HepG2 (cell line): ENCODE measurements around the gene NTF3. TPM values are rescaled to one million over a fixed set of nuclear protein-coding genes. Genes with fewer than 3 reads are reported as not detected.

ENCODE experiments used
- ATAC-seq: fragments of 200-7000 bp; cut with Tn5 transposase; 3 replicates; pipeline ENCODE4 v1.9.1; 2020; ENCODE audit warnings: mild to moderate bottlenecking, moderate library complexity
- BruUV-seq: library from RNA; stranded (reverse); fragments of 400-500 nt; replicated peaks from 2 replicates; lab custom pipeline; 2021; lab: Mats Ljungman, UMichigan
- CTCF ChIA-PET: fragments of 300-600 bp; formaldehyde crosslinking; extraction: SDS; loops from one replicate; lab custom pipeline; 2021; ENCODE audit warnings: low total read pairs, inconsistent platforms, low intra/inter-chr PET ratio; lab: Yijun Ruan, JAX
- POLR2A ChIA-PET: fragments of 350-600 bp; sonication (Branson Sonifier 250); formaldehyde crosslinking; loops from one replicate; lab custom pipeline; 2020; ENCODE audit warnings: antibody characterized with exemption, inconsistent platforms; lab: Yijun Ruan, JAX
- DNase-seq: peaks from one replicate; pipeline ENCODE4 v3.0.0-alpha.2; 2015; ENCODE audit warnings: low spot score
- FAIRE-seq: peaks from 3 replicates; lab custom pipeline; 2011; peaks lifted over from hg19 to GRCh38; lab: Jason Lieb, UNC
- H2AFZ ChIP-seq: one replicate; pipeline ENCODE4 v1.6.1; 2011; ENCODE audit warnings: low read length, inconsistent platforms
- H3K27ac ChIP-seq: fragments of 300-600 bp; 3 replicates; pipeline ENCODE4 v1.8.0; 2011; ENCODE audit warnings: mixed run types, mild to moderate bottlenecking, mixed read lengths, low read length, inconsistent platforms; ENCODE audit not compliant: insufficient read depth; ENCODE audit errors: extremely low read length
- H3K27me3 ChIP-seq, 2 experiments: fragments of 200-600 bp in 1 of 2; 2 replicates in 1 of 2; 3 replicates in 1 of 2; pipeline versions ENCODE4 v1.6.0 to v1.8.0; 2011; ENCODE audit warnings: low read length in 2 of 2, mild to moderate bottlenecking in 2 of 2, moderate library complexity in 2 of 2, inconsistent platforms in 1 of 2; ENCODE audit not compliant: insufficient read depth in 2 of 2, control insufficient read depth in 1 of 2
- H3K36me3 ChIP-seq, 2 experiments: fragments of 200-600 bp in 1 of 2; replicated peaks in 1 of 2; 2 replicates in 1 of 2; 3 replicates in 1 of 2; pipeline versions ENCODE4 v1.5.1 to v1.8.0; 2011; ENCODE audit warnings: low read length in 2 of 2, inconsistent platforms in 1 of 2; ENCODE audit not compliant: insufficient read depth in 2 of 2, control insufficient read depth in 1 of 2
- H3K4me1 ChIP-seq: 2 replicates; pipeline ENCODE4 v1.5.1; 2012; ENCODE audit warnings: low read length, inconsistent platforms; ENCODE audit not compliant: insufficient read depth
- H3K4me2 ChIP-seq: 2 replicates; pipeline ENCODE4 v1.6.0; 2011; ENCODE audit warnings: low read depth, low read length, inconsistent platforms
- H3K4me3 ChIP-seq, 3 experiments: fragments of 200-600 bp in 1 of 3; sonication (generic), shearing (Covaris generic) in 1 of 3; replicated peaks in 1 of 3; 2 replicates each; pipeline ENCODE4 v1.5.1; 2011 to 2016; ENCODE audit warnings: low read length in 3 of 3, inconsistent platforms in 2 of 3, low read depth in 2 of 3, mild to moderate bottlenecking in 2 of 3, control low read depth in 1 of 3, mixed read lengths in 1 of 3; ENCODE audit not compliant: insufficient read depth in 1 of 3
- H3K79me2 ChIP-seq: one replicate; pipeline ENCODE4 v1.6.1; 2011; ENCODE audit warnings: low read length, inconsistent platforms; ENCODE audit not compliant: insufficient read depth
- H3K9ac ChIP-seq: 2 replicates; pipeline ENCODE4 v1.6.0; 2011; ENCODE audit warnings: mild to moderate bottlenecking, low read depth, low read length, inconsistent platforms; ENCODE audit not compliant: insufficient read depth
- H3K9me3 ChIP-seq: 2 replicates; pipeline ENCODE4 v1.5.1; 2012; ENCODE audit warnings: mild to moderate bottlenecking, low read length
- H4K20me1 ChIP-seq: 2 replicates; pipeline ENCODE4 v1.6.0; 2011; ENCODE audit warnings: inconsistent platforms, mild to moderate bottlenecking, low read length, moderate library complexity; ENCODE audit not compliant: insufficient read depth
- AGO2 ChIP-seq: fragments of 200-400 bp; formaldehyde crosslinking; optimal IDR thresholded peaks from 2 replicates; pipeline ENCODE3; 2017; ENCODE audit warnings: mild to moderate bottlenecking, low read depth, low read length, moderate library complexity
- CAMTA2 ChIP-seq: sonication (generic); formaldehyde crosslinking; IDR thresholded peaks from 2 replicates; pipeline ENCODE4 v1.4.0; 2020; ENCODE audit warnings: mild to moderate bottlenecking, missing genetic modification reagents, borderline replicate concordance
- CBFB ChIP-seq: sonication (generic); formaldehyde crosslinking; IDR thresholded peaks from 2 replicates; pipeline ENCODE4 v1.4.0; 2020; ENCODE audit warnings: missing genetic modification reagents
- ELF4 ChIP-seq: sonication (generic); formaldehyde crosslinking; IDR thresholded peaks from 2 replicates; pipeline ENCODE4 v1.5.0; 2020; ENCODE audit warnings: missing genetic modification reagents, mild to moderate bottlenecking, moderate library complexity, borderline replicate concordance
- HINFP ChIP-seq: sonication (generic); formaldehyde crosslinking; IDR thresholded peaks from 2 replicates; pipeline ENCODE4 v1.4.0; 2020; ENCODE audit warnings: low read depth, mild to moderate bottlenecking, missing genetic modification reagents
- IKZF4 ChIP-seq: sonication (generic); formaldehyde crosslinking; IDR thresholded peaks from 2 replicates; pipeline ENCODE4 v1.5.1; 2020; ENCODE audit warnings: borderline replicate concordance, mild to moderate bottlenecking, low read depth, missing genetic modification reagents; ENCODE audit errors: not compliant biosample characterization
- MED13 ChIP-seq: sonication (generic); formaldehyde crosslinking; IDR thresholded peaks from 2 replicates; pipeline ENCODE4 v1.5.0; 2020; ENCODE audit warnings: missing genetic modification reagents
- POGK ChIP-seq: sonication (generic); formaldehyde crosslinking; conservative IDR thresholded peaks from 2 replicates; pipeline ENCODE4 v1.8.0; 2022; ENCODE audit warnings: mild to moderate bottlenecking, moderate library complexity, missing genetic modification reagents
- RARG ChIP-seq: sonication (generic); formaldehyde crosslinking; IDR thresholded peaks from 2 replicates; pipeline ENCODE4 v1.4.0; 2020; ENCODE audit warnings: low read depth, mild to moderate bottlenecking, missing genetic modification reagents
- REPIN1 ChIP-seq: sonication (generic); formaldehyde crosslinking; IDR thresholded peaks from 2 replicates; pipeline ENCODE4 v1.8.0; 2022; ENCODE audit warnings: missing genetic modification reagents, low read depth, mild to moderate bottlenecking, borderline replicate concordance
- STAG1 ChIP-seq: sonication (generic); formaldehyde crosslinking; IDR thresholded peaks from 2 replicates; pipeline ENCODE4 v1.4.0; 2020; ENCODE audit warnings: missing genetic modification reagents
- ZNF207 ChIP-seq: fragments of 450-650 bp; IDR thresholded peaks from 2 replicates; pipeline ENCODE4 v1.6.1; 2016; ENCODE audit warnings: antibody characterized with exemption, borderline replicate concordance
- ZNF569 ChIP-seq: sonication (generic); formaldehyde crosslinking; IDR thresholded peaks from 2 replicates; pipeline ENCODE4 v1.5.0; 2020; ENCODE audit warnings: mild to moderate bottlenecking, missing genetic modification reagents, moderate library complexity, borderline replicate concordance
- ZNF724P ChIP-seq: sonication (generic); formaldehyde crosslinking; IDR thresholded peaks from 2 replicates; pipeline ENCODE4 v1.8.0; 2022; ENCODE audit warnings: missing genetic modification reagents, borderline replicate concordance
- ZNF773 ChIP-seq: sonication (generic); formaldehyde crosslinking; IDR thresholded peaks from 2 replicates; pipeline ENCODE4 v1.4.0; 2020; ENCODE audit warnings: missing genetic modification reagents, borderline replicate concordance
- ZZZ3 ChIP-seq: sonication (generic); formaldehyde crosslinking; IDR thresholded peaks from 2 replicates; pipeline ENCODE4 v1.4.0; 2020; ENCODE audit warnings: missing genetic modification reagents, mild to moderate bottlenecking, borderline replicate concordance
- WGBS: methylation state at CpG from one replicate; pipeline ENCODE4 v1.1.6; 2017; ENCODE audit warnings: low lambda C conversion rate; 5-methylcytosine and 5-hydroxymethylcytosine counted together
- in situ Hi-C: cut with HindIII; loops from 2 replicates; pipeline ENCODE4 v1.10.0; 2017; ENCODE audit warnings: low pct_unique_long_range_greater_than_20kb; ENCODE audit not compliant: extremely low pct_ligation_motif_present
- intact Hi-C: fragments of 100-400 bp; cut with micrococcal nuclease; formaldehyde crosslinking; loops from one replicate; pipeline ENCODE4 v1.10.0; 2022; ENCODE audit not compliant: unreplicated experiment
- polyA plus RNA-seq, 8 experiments: library from polyadenylated mRNA; depleted of rRNA in 3 of 8; stranded (reverse) in 7 of 8; unstranded in 1 of 8; fragments of >200 nt; fragmentation: Illumina TruSeq in 4 of 8; extraction: Trizol in 4 of 8; gene quantifications; 2 replicates each; pipeline versions ENCODE4 v1.2.1 to v1.2.3, GENCODE V29; 2011 to 2016; ENCODE audit warnings: low read depth in 4 of 8, missing spikeins in 1 of 8, mixed read lengths in 1 of 8; ENCODE audit not compliant: insufficient read depth in 1 of 8
- total RNA-seq, 5 experiments: library from RNA; depleted of rRNA; stranded (reverse); fragments of >200 nt; fragmentation: Illumina TruSeq; extraction: Trizol; gene quantifications; 2 replicates each; pipeline ENCODE4 v1.2.3, GENCODE V29; 2016; ENCODE audit warnings: low read depth in 1 of 5

NTF3 gene
- total and polyA plus RNA-seq, 2 of the 13 experiments (the other 11 are each of a cell fraction or from before 2014, with no cell fraction given) = not detected

- CTCF ChIA-PET = no interaction called here
- Histone ChIP-seq H3K4me1 (peaks cover 17% of the 10 kb centered on the region), H3K9ac (no peak overlapping the region), H2AFZ (no peak overlapping the region), H3K4me2 (no peak overlapping the region), H3K4me3 (no peak overlapping the region), H3K36me3 (no peaks in the 10 kb centered on the region), H4K20me1 (no peaks in the 10 kb centered on the region), H3K27me3 (no peaks in the 10 kb centered on the region), H3K9me3 (no peaks in the 10 kb centered on the region), H3K27ac (no peak overlapping the region), H3K79me2 (no peaks in the 10 kb centered on the region)
- FAIRE-seq (no peak), ATAC-seq (no peak), DNase-seq (no peak)
- in situ Hi-C loops (no loop called here), intact Hi-C loops (no loop called here)
- POLR2A ChIA-PET = no interaction called here
- 45% methylated on average over 9 of the region's 9 CpGs for WGBS
- BruUV-seq = no TSS peak
- TF ChIP-seq IKZF4 (CRISPR knock-in tag) (no peak), ZNF207 (no peak), AGO2 (no peak), CAMTA2 (no peak), STAG1 (no peak), ZNF724P (CRISPR knock-in tag) (no peak)
These were observed 67.8 kb downstream of the NTF3 start for GRCh38 chr12:5499566-5500330.

- TF ChIP-seq ZZZ3 (CRISPR knock-in tag) (no peak), ZNF569 (no peak), RARG (CRISPR knock-in tag) (no peak), ELF4 (CRISPR knock-in tag) (no peak), CBFB (CRISPR knock-in tag) (no peak), REPIN1 (CRISPR knock-in tag) (no peak), ZNF773 (no peak), MED13 (CRISPR knock-in tag) (no peak), HINFP (CRISPR knock-in tag) (no peak), POGK (CRISPR knock-in tag) (no peak)
- in situ Hi-C loops (no loop called here), intact Hi-C loops (no loop called here)
- Histone ChIP-seq H3K4me2 (no peak overlapping the region), H3K36me3 (no peaks in the 10 kb centered on the region), H3K79me2 (no peaks in the 10 kb centered on the region), H3K27ac (no peak overlapping the region), H3K27me3 (no peaks in the 10 kb centered on the region), H3K9me3 (no peaks in the 10 kb centered on the region), H3K4me3 (no peak overlapping the region), H4K20me1 (no peaks in the 10 kb centered on the region), H2AFZ (no peak overlapping the region), H3K9ac (no peak overlapping the region), H3K4me1 (peaks cover 17% of the 10 kb centered on the region)
- CTCF ChIA-PET = no interaction called here
- no peak for DNase-seq
- FAIRE-seq = no peak
- POLR2A ChIA-PET = no interaction called here
- WGBS = 46% methylated on average over 7 of the region's 7 CpGs
- ATAC-seq = no peak
- BruUV-seq = no TSS peak
These were observed 68.4 kb downstream of the NTF3 start for GRCh38 chr12:5500331-5500659.
